B cell (primary cell): ENCODE data around the gene CNTNAP4. TPM values are rescaled to one million over a fixed set of nuclear protein-coding genes. Genes with fewer than 3 reads are reported as not detected.

Experiments
- ATAC-seq: fragments of 200-7000 bp; cut with Tn5 transposase; one replicate; pipeline ENCODE4 v1.10.0; 2021; ENCODE audit warnings: low read depth, mild to moderate bottlenecking, moderate number of reproducible peaks, moderate library complexity
- CTCF ChIA-PET: fragments of 350-600 bp; sonication (Branson Sonifier 250); formaldehyde crosslinking; loops from one replicate; lab custom pipeline; 2021; ENCODE audit warnings: antibody characterized with exemption, inconsistent platforms; lab: Charles Lee
- POLR2A ChIA-PET: fragments of 350-600 bp; sonication (Branson Sonifier 250); formaldehyde crosslinking; loops from one replicate; lab custom pipeline; 2021; ENCODE audit warnings: antibody characterized with exemption; lab: Charles Lee
- DNase-seq: peaks from one replicate; pipeline ENCODE4 v3.0.0; 2013
- H2AFZ ChIP-seq: 2 replicates; pipeline ENCODE4 v1.6.1; 2012; ENCODE audit warnings: mild to moderate bottlenecking, low read depth, low read length; ENCODE audit not compliant: insufficient read depth, poor library complexity, severe bottlenecking
- H3K27ac ChIP-seq, 2 donors: 1 replicate in 1 of 2; 2 replicates in 1 of 2; pipeline ENCODE4 v1.5.1; 2012 to 2013; ENCODE audit warnings: low read length in 2 of 2, mild to moderate bottlenecking in 2 of 2, moderate library complexity in 1 of 2
- H3K27me3 ChIP-seq, 4 experiments: fragments of 200-600 bp in 1 of 4; sonication (generic) in 1 of 4; replicated peaks in 1 of 4; 1 replicate in 2 of 4; 2 replicates in 2 of 4; pipeline versions ENCODE4 v1.6.1 to v1.7.0; 2013 to 2016; ENCODE audit warnings: low read length in 3 of 4, mild to moderate bottlenecking in 2 of 4, mixed read lengths in 1 of 4, moderate library complexity in 1 of 4; ENCODE audit not compliant: insufficient read depth in 4 of 4, control insufficient read depth in 3 of 4; ENCODE audit errors: control extremely low read depth in 1 of 4
- H3K36me3 ChIP-seq, 2 experiments: replicated peaks in 1 of 2; 1 replicate in 1 of 2; 2 replicates in 1 of 2; pipeline versions ENCODE4 v1.6.1 to v1.7.1; 2013; ENCODE audit warnings: low read length in 1 of 2; ENCODE audit not compliant: insufficient read depth in 2 of 2, control insufficient read depth in 1 of 2; ENCODE audit errors: control extremely low read depth in 1 of 2, extremely low read depth in 1 of 2
- H3K4me1 ChIP-seq, 2 donors: fragments of 200-600 bp in 1 of 2; sonication (generic) in 1 of 2; 1 replicate in 1 of 2; 2 replicates in 1 of 2; pipeline versions ENCODE4 v1.5.1 to v1.6.1; 2013 to 2017; ENCODE audit warnings: low read length in 2 of 2; ENCODE audit not compliant: control insufficient read depth in 2 of 2, insufficient read depth in 2 of 2
- H3K4me2 ChIP-seq: replicated peaks from 2 replicates; pipeline ENCODE3; 2012; ENCODE audit warnings: mild to moderate bottlenecking, low read depth, low read length; ENCODE audit not compliant: poor library complexity, severe bottlenecking
- H3K4me3 ChIP-seq, 5 experiments: fragments of 200-600 bp in 1 of 5; sonication (generic) in 1 of 5; 1 replicate in 3 of 5; 2 replicates in 2 of 5; pipeline versions ENCODE4 v1.5.1 to v1.7.0; 2011 to 2016; ENCODE audit warnings: low read length in 4 of 5, mild to moderate bottlenecking in 4 of 5, low read depth in 2 of 5, control low read depth in 1 of 5, moderate library complexity in 1 of 5; ENCODE audit not compliant: insufficient read depth in 1 of 5; ENCODE audit errors: control extremely low read depth in 1 of 5, extremely low read depth in 1 of 5
- H3K79me2 ChIP-seq: fragments of 200-600 bp; sonication (generic); one replicate; pipeline ENCODE4 v1.6.0; 2016; ENCODE audit warnings: low read length; ENCODE audit not compliant: control insufficient read depth, insufficient read depth
- H3K9ac ChIP-seq: fragments of 200-600 bp; sonication (generic); 2 replicates; pipeline ENCODE4 v1.6.1; 2017; ENCODE audit warnings: mild to moderate bottlenecking, low read length, moderate library complexity
- H3K9me3 ChIP-seq, 3 donors: one replicate each; pipeline versions ENCODE4 v1.6.1 to v1.7.1; 2013; ENCODE audit warnings: low read length in 2 of 3; ENCODE audit not compliant: control insufficient read depth in 2 of 3, insufficient read depth in 1 of 3; ENCODE audit errors: control extremely low read depth in 1 of 3
- H4K20me1 ChIP-seq: 2 replicates; pipeline ENCODE4 v1.6.0; 2012; ENCODE audit warnings: mild to moderate bottlenecking, low read length; ENCODE audit not compliant: insufficient read depth, control insufficient read depth, poor library complexity, severe bottlenecking
- H3K27ac Mint-ChIP-seq: one replicate; pipeline ENCODE4 v1.8.0; 2021; ENCODE audit warnings: mixed read lengths
- H3K27me3 Mint-ChIP-seq: one replicate; pipeline ENCODE4 v1.8.0; 2021; ENCODE audit warnings: mixed read lengths
- H3K4me1 Mint-ChIP-seq: one replicate; pipeline ENCODE4 v1.8.0; 2021; ENCODE audit warnings: mixed read lengths
- H3K4me3 Mint-ChIP-seq: one replicate; pipeline ENCODE4 v1.8.0; 2021; ENCODE audit warnings: mixed read lengths
- H3K9me3 Mint-ChIP-seq: one replicate; pipeline ENCODE4 v1.8.0; 2022; ENCODE audit warnings: mixed read lengths; ENCODE audit not compliant: insufficient read depth
- CTCF ChIP-seq: fragments of 200-600 bp; IDR thresholded peaks from one replicate; pipeline ENCODE4 v1.8.0; 2022; ENCODE audit warnings: antibody characterized with exemption, mild to moderate bottlenecking
- EZH2 ChIP-seq: IDR thresholded peaks from 2 replicates; pipeline ENCODE4 v1.6.1; 2012; ENCODE audit warnings: borderline replicate concordance, low read depth, mild to moderate bottlenecking, moderate library complexity, low read length; ENCODE audit not compliant: insufficient read depth, poor library complexity, severe bottlenecking
- WGBS: methylation state at CpG from one replicate; pipeline ENCODE4 v1.1.5; 2013; ENCODE audit warnings: missing lambda C conversion rate; ENCODE audit not compliant: insufficient coverage; 5-methylcytosine and 5-hydroxymethylcytosine counted together
- intact Hi-C: fragments of 100-400 bp; cut with micrococcal nuclease; formaldehyde crosslinking; loops from one replicate; pipeline ENCODE4 v1.10.0; 2022
- polyA plus RNA-seq: library from polyadenylated mRNA; depleted of rRNA; stranded (reverse); fragments of >200 nt; gene quantifications from 2 replicates; pipeline ENCODE4 v1.2.3, GENCODE V29; 2012
- total RNA-seq, 2 donors: library from RNA; stranded (reverse); fragments of 120-200 nt in 1 of 2; gene quantifications; 1 replicate in 1 of 2; 2 replicates in 1 of 2; pipeline versions ENCODE4 v1.2.3 to v1.2.4, GENCODE V29; 2013 to 2022

CNTNAP4 gene
- total and polyA plus RNA-seq, 2 donors (not counting 1 experiment from before 2014, with no cell fraction given) = 0.06 TPM; not detected in 1

GRCh38 chr16:76280421-76281215 is 3.4 kb downstream of the CNTNAP4 start:
- H3K4me2 ChIP-seq = no peak overlapping the region
- no peaks in the 10 kb centered on the region for H3K9me3 ChIP-seq
- no peaks in the 10 kb centered on the region for H3K4me1 ChIP-seq
- Mint-ChIP-seq H3K27me3 (peaks cover 3% of the 10 kb centered on the region), H3K27ac (no peak overlapping the region), H3K4me3 (no peak overlapping the region), H3K9me3 (no peaks in the 10 kb centered on the region), H3K4me1 (no peaks in the 10 kb centered on the region)
- H3K79me2 ChIP-seq = no peaks in the 10 kb centered on the region
- H2AFZ ChIP-seq = no peak overlapping the region
- TF ChIP-seq EZH2 (no peak), CTCF (no peak)
- H3K9ac ChIP-seq = no peak overlapping the region
- intact Hi-C loops = no loop called here
- no peaks in the 10 kb centered on the region for H3K36me3 ChIP-seq
- no peak overlapping the region for H3K27ac ChIP-seq
- ChIA-PET POLR2A (no interaction called here), CTCF (no interaction called here)
- no peaks in the 10 kb centered on the region for H4K20me1 ChIP-seq
- no peak for DNase-seq
- no peak overlapping the region for H3K4me3 ChIP-seq
- 60% methylated on average over 1 of the region's 6 CpGs for WGBS
- no peak for ATAC-seq
- no peaks in the 10 kb centered on the region for H3K27me3 ChIP-seq

- Histone ChIP-seq H3K79me2 (no peaks in the 10 kb centered on the region), H4K20me1 (no peaks in the 10 kb centered on the region), H2AFZ (no peak overlapping the region), H3K36me3 (no peaks in the 10 kb centered on the region), H3K9ac (no peak overlapping the region), H3K4me3 (no peak overlapping the region), H3K27ac (no peak overlapping the region), H3K4me2 (no peak overlapping the region), H3K4me1 (no peaks in the 10 kb centered on the region), H3K9me3 (no peaks in the 10 kb centered on the region), H3K27me3 (no peaks in the 10 kb centered on the region)
- WGBS = no CpG with 5 or more reads among the region's 3 CpGs
- H3K4me1 Mint-ChIP-seq = no peaks in the 10 kb centered on the region
- ATAC-seq (no peak), DNase-seq (no peak)
- H3K4me3 Mint-ChIP-seq = no peak overlapping the region
- H3K9me3 Mint-ChIP-seq = no peaks in the 10 kb centered on the region
- intact Hi-C loops = no loop called here
- H3K27ac Mint-ChIP-seq = no peak overlapping the region
- TF ChIP-seq CTCF (no peak), EZH2 (no peak)
- ChIA-PET POLR2A (no interaction called here), CTCF (no interaction called here)
- H3K27me3 Mint-ChIP-seq = no peaks in the 10 kb centered on the region
Observed at GRCh38 chr16:76287466-76287865, 10.3 kb downstream of the CNTNAP4 start.
